Tongue (tissue), 2 donors: ENCODE measurements around the gene CACNA1S. TPM values are rescaled to one million over a fixed set of nuclear protein-coding genes. Genes with fewer than 3 reads are reported as not detected.

Source experiments
- DNase-seq: peaks from one replicate; pipeline ENCODE4 v3.0.0-alpha.2; 2015
- total RNA-seq: library from RNA; depleted of rRNA; stranded (reverse); fragments of >200 nt; gene quantifications from one replicate; pipeline ENCODE4 v1.2.3, GENCODE V29; 2014

CACNA1S gene
- total RNA-seq, 1 donor from 2014 or later, result 74.9 TPM

GRCh38 chr1:201092738-201093137 is 19.5 kb downstream of the CACNA1S start:
- no peak for DNase-seq

- DNase-seq, result no peak
Observed at GRCh38 chr1:201091256-201091655, 21.0 kb downstream of the CACNA1S start.

GRCh38 chr1:201090541-201090940 is 21.7 kb downstream of the CACNA1S start:
- no peak for DNase-seq

- DNase-seq, result peak; percentile 79
Observed at GRCh38 chr1:201089596-201089995, 22.6 kb downstream of the CACNA1S start.

- DNase-seq, result no peak
Observed at GRCh38 chr1:201088901-201089525, 23.2 kb downstream of the CACNA1S start.

- DNase-seq, result no peak
Observed at GRCh38 chr1:201088395-201088794, 23.8 kb downstream of the CACNA1S start.

- peak; percentile 65 for DNase-seq
Observed at GRCh38 chr1:201085902-201086735, 26.1 kb downstream of the CACNA1S start.

- no peak for DNase-seq
Observed at GRCh38 chr1:201084295-201084694, 27.9 kb downstream of the CACNA1S start.

- no peak for DNase-seq
Observed at GRCh38 chr1:201083741-201084140, 28.5 kb downstream of the CACNA1S start.

GRCh38 chr1:201080135-201080534 is 32.1 kb downstream of the CACNA1S start:
- DNase-seq, result no peak

GRCh38 chr1:201077736-201078135 is 34.5 kb downstream of the CACNA1S start:
- DNase-seq, result no peak

GRCh38 chr1:201077116-201077515 is 35.1 kb downstream of the CACNA1S start:
- no peak for DNase-seq

- no peak for DNase-seq
Observed at GRCh38 chr1:201076092-201076491, 36.1 kb downstream of the CACNA1S start.

- no peak for DNase-seq
Observed at GRCh38 chr1:201074018-201074417, 38.2 kb downstream of the CACNA1S start.

- DNase-seq, result no peak
Observed at GRCh38 chr1:201072922-201073321, 39.3 kb downstream of the CACNA1S start.

- DNase-seq, result no peak
Observed at GRCh38 chr1:201072149-201072548, 40.1 kb downstream of the CACNA1S start.

GRCh38 chr1:201069636-201070035 is 42.6 kb downstream of the CACNA1S start:
- DNase-seq, result no peak

GRCh38 chr1:201068976-201069375 is 43.2 kb downstream of the CACNA1S start:
- DNase-seq, result no peak

GRCh38 chr1:201066986-201067385 is 45.2 kb downstream of the CACNA1S start:
- no peak for DNase-seq

GRCh38 chr1:201065686-201066085 is 46.5 kb downstream of the CACNA1S start:
- DNase-seq, result no peak

- no peak for DNase-seq
Observed at GRCh38 chr1:201064806-201065205, 47.4 kb downstream of the CACNA1S start.

- DNase-seq, result no peak
Observed at GRCh38 chr1:201063145-201063544, 49.1 kb downstream of the CACNA1S start.

- DNase-seq, result no peak
Observed at GRCh38 chr1:201062511-201063091, 49.6 kb downstream of the CACNA1S start.
